Lower leg skin (tissue), 4 donors: ENCODE data around the gene RIC8A. TPM values are rescaled to one million over a fixed set of nuclear protein-coding genes. Genes with fewer than 3 reads are reported as not detected.

Experiments used
- DNase-seq, 2 donors: peaks; one replicate each; pipeline ENCODE4 v3.0.0-alpha.2; 2019; ENCODE audit warnings: low spot score in 2 of 2
- H3K4me3 ChIP-seq: fragments of 200-600 bp; sonication (generic); 2 replicates; pipeline ENCODE4 v1.5.1; 2017; ENCODE audit warnings: mild to moderate bottlenecking, low read depth; ENCODE audit not compliant: poor library complexity, severe bottlenecking
- POLR2A ChIP-seq, 2 donors: fragments of 450-650 bp; IDR thresholded peaks; one replicate each; pipeline ENCODE4 v1.6.1; 2016 to 2017; ENCODE audit warnings: antibody characterized with exemption in 2 of 2, mild to moderate bottlenecking in 1 of 2, moderate library complexity in 1 of 2
- WGBS, 2 donors: methylation state at CpG; one replicate each; pipeline ENCODE4 v1.1.5; 2018; 5-methylcytosine and 5-hydroxymethylcytosine counted together
- intact Hi-C: fragments of 100-400 bp; cut with DNase I; formaldehyde crosslinking; loops from one replicate; pipeline ENCODE4 v1.15.0; 2023; ENCODE audit warnings: low total_unique reads
- total RNA-seq, 4 donors: library from RNA; depleted of rRNA; stranded (reverse); fragments of >200 nt; gene quantifications; one replicate each; pipeline ENCODE4 v1.1.0, GENCODE V29; 2016
- TF ChIP-seq, protein P1 (sequence below), 3 donors: fragments of 450-650 bp; IDR thresholded peaks; one replicate each; pipeline ENCODE4 v1.5.1; 2016; ENCODE audit warnings: antibody characterized with exemption in 3 of 3, mild to moderate bottlenecking in 3 of 3, moderate library complexity in 2 of 3

RIC8A gene
- total RNA-seq, 4 donors from 2014 or later, result 58.0 to 91.2 (median 66.9) TPM

DNA sequence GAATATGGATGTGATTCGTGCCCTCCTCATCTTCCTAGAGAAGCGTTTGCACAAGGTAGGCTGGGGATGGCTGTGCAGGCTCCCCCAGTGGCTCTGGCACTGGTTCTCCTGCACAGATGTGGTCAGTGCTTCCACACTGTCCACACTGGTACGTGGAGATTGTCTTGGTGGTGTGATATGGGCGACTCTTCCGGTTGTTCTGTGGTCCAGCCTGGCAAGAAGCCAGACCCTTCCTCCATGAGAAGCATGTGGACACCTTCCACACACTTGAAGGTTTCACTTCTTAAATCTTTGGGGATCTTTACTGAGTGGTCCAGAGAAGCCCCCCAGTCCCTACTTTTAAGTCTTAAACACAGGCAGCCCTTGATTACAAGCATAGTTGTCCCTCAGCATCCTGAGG, 3.8 kb downstream of the RIC8A start:
- 87% methylated on average over 5 of the region's 5 CpGs for WGBS, 2 donors

DNA sequence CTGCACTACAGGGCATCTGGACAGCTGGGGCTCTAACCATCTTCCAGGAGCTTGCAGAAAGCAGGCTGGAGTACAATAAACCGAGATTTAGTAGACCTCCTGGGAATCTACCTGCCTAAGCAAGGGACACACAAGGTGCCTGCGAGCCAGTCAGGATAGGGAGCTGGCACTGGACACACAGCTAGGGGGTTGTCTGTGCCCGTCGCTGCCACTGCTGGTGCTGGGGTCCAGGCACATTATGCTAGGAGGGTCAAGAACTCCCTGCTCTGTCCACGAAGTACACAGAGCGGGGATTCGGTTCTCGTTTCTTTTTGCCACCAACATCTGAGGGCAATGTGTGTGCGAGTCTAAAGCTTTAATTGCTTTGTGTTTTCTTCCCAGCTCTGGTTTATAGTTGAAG, 4.2 kb downstream of the RIC8A start:
- H3K4me3 ChIP-seq, result no peak overlapping the region
- 88 to 89% methylated on average over 9 of the region's 9 CpGs for whole genome bisulfite sequencing, 2 donors
- intact Hi-C loops, result no loop called here
- DNase-seq, result no peak
- TF ChIP-seq, protein P1, sequence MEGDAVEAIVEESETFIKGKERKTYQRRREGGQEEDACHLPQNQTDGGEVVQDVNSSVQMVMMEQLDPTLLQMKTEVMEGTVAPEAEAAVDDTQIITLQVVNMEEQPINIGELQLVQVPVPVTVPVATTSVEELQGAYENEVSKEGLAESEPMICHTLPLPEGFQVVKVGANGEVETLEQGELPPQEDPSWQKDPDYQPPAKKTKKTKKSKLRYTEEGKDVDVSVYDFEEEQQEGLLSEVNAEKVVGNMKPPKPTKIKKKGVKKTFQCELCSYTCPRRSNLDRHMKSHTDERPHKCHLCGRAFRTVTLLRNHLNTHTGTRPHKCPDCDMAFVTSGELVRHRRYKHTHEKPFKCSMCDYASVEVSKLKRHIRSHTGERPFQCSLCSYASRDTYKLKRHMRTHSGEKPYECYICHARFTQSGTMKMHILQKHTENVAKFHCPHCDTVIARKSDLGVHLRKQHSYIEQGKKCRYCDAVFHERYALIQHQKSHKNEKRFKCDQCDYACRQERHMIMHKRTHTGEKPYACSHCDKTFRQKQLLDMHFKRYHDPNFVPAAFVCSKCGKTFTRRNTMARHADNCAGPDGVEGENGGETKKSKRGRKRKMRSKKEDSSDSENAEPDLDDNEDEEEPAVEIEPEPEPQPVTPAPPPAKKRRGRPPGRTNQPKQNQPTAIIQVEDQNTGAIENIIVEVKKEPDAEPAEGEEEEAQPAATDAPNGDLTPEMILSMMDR (IDR thresholded peaks at IDR 0.05), result no peak
- TF ChIP-seq POLR2A (IDR thresholded peaks at IDR 0.05), result no peak

More for the DNA sequence above, 3.8 kb downstream of the RIC8A start:
- H3K4me3 ChIP-seq, result no peak overlapping the region
- no peak for TF ChIP-seq POLR2A (IDR thresholded peaks at IDR 0.05)
- TF ChIP-seq, protein P1 (IDR thresholded peaks at IDR 0.05), result no peak
- intact Hi-C loops, result no loop called here
- no peak for DNase-seq

DNA sequence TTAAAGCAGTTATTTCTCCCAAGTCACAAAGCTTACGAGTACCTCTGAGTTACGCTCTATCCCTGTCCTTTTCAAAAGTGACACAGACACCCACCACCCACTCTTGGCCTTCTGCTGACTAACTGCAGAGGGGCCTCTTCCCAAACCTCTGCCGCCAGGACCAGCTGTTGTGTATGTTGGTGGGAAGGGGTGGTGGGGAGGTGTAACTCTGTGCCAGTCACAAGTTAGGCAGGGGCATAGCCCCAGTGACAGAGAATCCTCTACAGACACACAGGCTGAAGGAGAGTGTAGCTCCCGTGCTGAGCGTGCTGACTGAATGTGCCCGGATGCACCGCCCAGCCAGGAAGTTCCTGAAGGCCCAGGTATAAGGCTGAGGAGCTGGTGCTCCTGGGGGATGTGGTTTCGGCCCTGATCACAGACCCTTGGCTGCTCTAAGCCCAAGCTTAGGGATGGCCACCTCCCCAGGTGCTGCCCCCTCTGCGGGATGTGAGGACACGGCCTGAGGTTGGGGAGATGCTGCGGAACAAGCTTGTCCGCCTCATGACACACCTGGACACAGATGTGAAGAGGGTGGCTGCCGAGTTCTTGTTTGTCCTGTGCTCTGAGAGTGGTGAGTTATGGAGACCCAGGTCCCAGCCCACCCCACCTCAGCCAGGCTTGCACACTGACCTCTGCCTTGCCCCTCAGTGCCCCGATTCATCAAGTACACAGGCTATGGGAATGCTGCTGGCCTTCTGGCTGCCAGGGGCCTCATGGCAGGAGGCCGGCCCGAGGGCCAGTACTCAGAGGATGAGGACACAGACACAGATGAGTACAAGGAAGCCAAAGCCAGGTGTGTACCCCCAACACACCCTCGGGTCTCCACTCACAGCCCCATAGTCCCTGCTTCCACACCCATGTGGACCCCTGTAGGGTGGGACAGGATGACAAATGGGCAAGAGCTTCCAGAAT, 4.9 kb downstream of the RIC8A start:
- DNase-seq, result no peak
- WGBS, 2 donors, result 90% methylated on average over 13 to 17 of the region's 17 CpGs
- intact Hi-C loops, result no loop called here

DNA sequence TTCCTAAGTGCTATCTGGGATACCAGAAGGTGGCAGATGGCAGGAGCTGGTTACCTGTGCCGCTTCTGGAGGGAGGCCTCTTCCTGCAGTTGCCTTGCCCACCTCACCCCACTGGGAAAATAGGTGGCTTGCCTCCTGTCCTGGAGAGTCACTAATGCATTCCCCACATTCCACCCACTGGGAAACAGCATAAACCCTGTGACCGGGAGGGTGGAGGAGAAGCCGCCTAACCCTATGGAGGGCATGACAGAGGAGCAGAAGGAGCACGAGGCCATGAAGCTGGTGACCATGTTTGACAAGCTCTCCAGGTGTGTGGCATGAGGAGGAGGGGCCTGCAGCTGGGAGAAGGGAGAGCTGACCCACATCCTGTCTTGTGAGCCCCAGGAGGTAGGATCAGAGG, 5.6 kb downstream of the RIC8A start:
- no peak for TF ChIP-seq POLR2A (IDR thresholded peaks at IDR 0.05)
- no peak for DNase-seq
- H3K4me3 ChIP-seq, result no peak overlapping the region
- intact Hi-C loops, result no loop called here
- 90% methylated on average over 4 of the region's 4 CpGs for WGBS, 2 donors

More for the DNA sequence above, 4.9 kb downstream of the RIC8A start:
- no peak overlapping the region for H3K4me3 ChIP-seq
- TF ChIP-seq POLR2A (IDR thresholded peaks at IDR 0.05), result no peak
- TF ChIP-seq, protein P1 (IDR thresholded peaks at IDR 0.05), result no peak

DNA sequence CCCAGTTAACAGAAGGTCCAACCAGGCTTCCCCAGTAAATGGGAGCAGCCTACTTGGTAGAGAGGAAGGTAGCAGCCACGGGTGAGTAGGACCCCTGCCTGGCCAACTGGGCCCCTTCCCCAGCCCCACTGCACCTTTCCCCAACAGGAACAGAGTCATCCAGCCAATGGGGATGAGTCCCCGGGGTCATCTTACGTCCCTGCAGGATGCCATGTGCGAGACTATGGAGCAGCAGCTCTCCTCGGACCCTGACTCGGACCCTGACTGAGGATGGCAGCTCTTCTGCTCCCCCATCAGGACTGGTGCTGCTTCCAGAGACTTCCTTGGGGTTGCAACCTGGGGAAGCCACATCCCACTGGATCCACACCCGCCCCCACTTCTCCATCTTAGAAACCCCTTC, 6.6 kb downstream of the RIC8A start:
- TF ChIP-seq, protein P1 (IDR thresholded peaks at IDR 0.05), result no peak
- no peak for DNase-seq
- intact Hi-C loops, result no loop called here
- no peak overlapping the region for H3K4me3 ChIP-seq
- 83 to 85% methylated on average over 7 of the region's 7 CpGs for WGBS, 2 donors

DNA sequence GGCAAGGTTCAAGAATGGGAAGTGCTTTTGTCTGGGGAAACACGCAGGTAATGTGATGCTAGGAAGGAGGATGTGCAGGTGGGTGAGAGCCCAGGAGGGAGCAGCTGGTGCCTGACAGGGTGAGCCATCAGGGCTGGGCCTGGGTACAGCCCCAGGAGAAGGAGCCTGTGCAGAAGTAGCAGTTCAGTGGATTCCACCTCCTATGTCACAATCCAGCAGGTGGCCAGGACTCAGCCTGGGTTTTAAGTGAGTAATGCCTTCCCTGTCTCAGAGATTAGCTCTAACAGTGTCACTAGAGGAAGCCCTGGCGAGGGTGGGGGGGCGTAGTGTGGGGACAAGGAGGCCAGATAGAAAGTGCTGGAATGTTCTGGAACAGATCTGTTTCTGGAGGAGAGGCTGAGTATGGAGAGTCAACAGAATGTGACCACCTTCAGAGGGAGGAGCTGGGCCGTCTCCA, 8.1 kb downstream of the RIC8A start:
- intact Hi-C loops, result no loop called here
- WGBS, 2 donors, result 80 to 86% methylated on average over 4 of the region's 4 CpGs
- TF ChIP-seq POLR2A (IDR thresholded peaks at IDR 0.05), result no peak
- TF ChIP-seq, protein P1 (IDR thresholded peaks at IDR 0.05), result no peak
- no peak overlapping the region for H3K4me3 ChIP-seq
- no peak for DNase-seq
